ENCODE data around the gene RPL7A. TPM values are rescaled to one million over a fixed set of nuclear protein-coding genes. Genes with fewer than 3 reads are reported as not detected.

RPL7A gene
- total RNA-seq, 2 donors from 2014 or later, result 1,478 to 1,480 TPM

DNA sequence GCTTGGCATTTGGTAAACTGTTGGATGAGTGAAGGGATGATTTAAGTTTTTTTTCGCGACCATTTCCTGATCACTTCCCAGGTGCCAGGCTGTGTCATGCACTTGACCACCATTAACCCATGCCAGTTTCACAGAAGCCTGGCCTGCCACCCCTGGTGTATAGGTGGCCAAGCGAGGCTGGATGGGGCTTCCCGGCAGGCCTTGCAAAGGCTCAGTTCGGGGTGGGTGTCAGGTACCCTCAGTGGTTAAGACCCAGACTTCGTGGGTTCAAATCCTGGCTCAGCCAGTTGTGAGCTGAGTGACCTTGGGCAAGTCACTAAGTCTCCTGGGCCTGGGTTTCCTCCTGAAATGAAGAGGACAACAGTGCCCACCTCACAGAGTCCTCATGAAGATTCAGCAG, 2.4 kb upstream of the RPL7A start:
- 82 to 84% methylated on average over 6 of the region's 6 CpGs for WGBS, 2 donors
- Histone ChIP-seq H3K9me3 (no peaks in the 10 kb centered on the region), H3K4me1 (peaks cover 27% of the 10 kb centered on the region), H3K36me3 (replicated peaks in 1 of 2; ENCODE audit: insufficient read depth in 1 of 2, low read depth in 2 of 2) (peaks cover 9% of the 10 kb centered on the region in 2 donors), H3K27me3 (no peaks in the 10 kb centered on the region), H3K4me3 (no peak overlapping the region), H3K27ac (no peak overlapping the region)
- no peak for DNase-seq
- TF ChIP-seq, protein P1, sequence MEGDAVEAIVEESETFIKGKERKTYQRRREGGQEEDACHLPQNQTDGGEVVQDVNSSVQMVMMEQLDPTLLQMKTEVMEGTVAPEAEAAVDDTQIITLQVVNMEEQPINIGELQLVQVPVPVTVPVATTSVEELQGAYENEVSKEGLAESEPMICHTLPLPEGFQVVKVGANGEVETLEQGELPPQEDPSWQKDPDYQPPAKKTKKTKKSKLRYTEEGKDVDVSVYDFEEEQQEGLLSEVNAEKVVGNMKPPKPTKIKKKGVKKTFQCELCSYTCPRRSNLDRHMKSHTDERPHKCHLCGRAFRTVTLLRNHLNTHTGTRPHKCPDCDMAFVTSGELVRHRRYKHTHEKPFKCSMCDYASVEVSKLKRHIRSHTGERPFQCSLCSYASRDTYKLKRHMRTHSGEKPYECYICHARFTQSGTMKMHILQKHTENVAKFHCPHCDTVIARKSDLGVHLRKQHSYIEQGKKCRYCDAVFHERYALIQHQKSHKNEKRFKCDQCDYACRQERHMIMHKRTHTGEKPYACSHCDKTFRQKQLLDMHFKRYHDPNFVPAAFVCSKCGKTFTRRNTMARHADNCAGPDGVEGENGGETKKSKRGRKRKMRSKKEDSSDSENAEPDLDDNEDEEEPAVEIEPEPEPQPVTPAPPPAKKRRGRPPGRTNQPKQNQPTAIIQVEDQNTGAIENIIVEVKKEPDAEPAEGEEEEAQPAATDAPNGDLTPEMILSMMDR (IDR thresholded peaks at IDR 0.05), result no peak
- intact Hi-C loops (cut with DNase I), result no loop called here
- no peak for ATAC-seq

DNA sequence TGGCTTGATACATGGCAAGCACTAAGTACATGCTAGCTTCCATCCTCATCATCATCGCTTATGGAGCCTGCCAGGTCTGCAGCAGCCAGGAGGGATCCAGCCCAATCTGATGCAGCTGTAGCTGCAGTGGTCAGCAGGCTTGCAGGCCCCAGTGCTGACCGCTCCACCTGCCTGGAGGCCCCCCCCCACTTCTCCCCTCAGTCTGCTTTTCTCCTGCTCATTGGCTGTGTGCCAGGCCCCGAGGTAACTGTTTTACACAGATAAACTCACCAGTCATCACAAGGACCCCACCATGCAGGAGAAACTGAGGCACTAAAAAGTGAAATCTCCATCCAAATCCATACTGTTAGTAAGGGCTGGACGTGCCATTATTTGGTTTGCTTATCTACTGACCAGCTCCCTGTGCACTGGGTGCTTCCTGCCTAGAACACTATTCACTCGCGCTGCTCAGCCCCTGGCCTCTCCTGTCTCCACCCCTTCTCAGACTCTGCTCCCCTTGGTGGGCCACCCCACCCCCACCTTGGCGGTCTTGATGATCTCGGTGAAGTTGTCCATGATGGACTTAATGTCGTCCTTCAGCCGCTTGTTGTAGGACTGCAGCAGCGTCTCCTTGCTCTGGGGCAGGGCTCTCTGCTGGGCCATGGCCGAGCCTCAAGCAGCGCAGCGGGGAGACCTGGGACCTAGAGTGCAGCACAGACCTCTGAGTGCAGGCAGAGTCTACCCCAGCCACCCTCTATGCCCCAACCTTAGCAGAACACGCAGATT, 1.8 kb upstream of the RPL7A start:
- H3K36me3 ChIP-seq (replicated peaks in 1 of 2; ENCODE audit: insufficient read depth in 1 of 2, low read depth in 2 of 2), result peaks cover 9 to 14% of the 10 kb centered on the region in 2 donors
- no peak overlapping the region for H3K27ac ChIP-seq
- intact Hi-C loops (cut with DNase I), result no loop called here

DNA sequence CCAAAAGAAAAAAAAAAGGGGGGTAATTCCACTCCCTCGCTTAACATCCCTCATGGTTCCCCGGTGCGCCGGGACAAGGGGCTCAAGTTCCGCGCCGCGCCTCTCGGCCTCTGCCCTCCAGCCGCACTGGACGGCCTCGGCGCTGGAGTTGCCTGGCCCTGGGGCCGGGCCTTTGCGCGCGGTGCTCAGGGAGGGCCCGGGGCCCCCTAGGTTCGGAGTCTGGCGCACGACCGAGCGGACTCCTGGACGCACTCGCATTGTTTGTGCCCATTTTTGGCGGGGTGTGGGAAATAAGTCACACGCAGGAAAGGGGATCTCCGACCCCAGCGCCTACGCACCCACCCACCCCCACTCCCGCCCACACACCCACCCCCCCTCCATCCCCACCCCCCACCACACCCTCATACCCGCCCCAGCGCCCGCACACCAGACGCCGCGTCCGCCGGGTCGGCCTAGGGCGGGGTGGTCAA, 468 bp upstream of the RPL7A start:
- H3K4me1 ChIP-seq, result peaks cover 27% of the 10 kb centered on the region
- H3K4me3 ChIP-seq, result peak overlapping the region; percentile 97 to 98
- no peaks in the 10 kb centered on the region for H3K9me3 ChIP-seq
- WGBS, 2 donors, result 0 to 2% methylated on average over 9 to 40 of the region's 41 CpGs
- peaks cover 9 to 26% of the 10 kb centered on the region in 2 donors for H3K36me3 ChIP-seq (replicated peaks in 1 of 2; ENCODE audit: insufficient read depth in 1 of 2, low read depth in 2 of 2)
- peak overlapping the region; percentile 87 to 95 (median 94) for H3K27ac ChIP-seq
- no peaks in the 10 kb centered on the region for H3K27me3 ChIP-seq
- peak in 3 of 4 donors; percentile 43 to 44 (median 44) for DNase-seq
- peak; percentile 31 for ATAC-seq
- no peak for TF ChIP-seq POLR2A (IDR thresholded peaks at IDR 0.05)
- TF ChIP-seq, protein P1 (IDR thresholded peaks at IDR 0.05), result no peak
- intact Hi-C loops (cut with DNase I), result no loop called here

More for the DNA sequence above, 1.8 kb upstream of the RPL7A start:
- ATAC-seq, result no peak
- H3K27me3 ChIP-seq, result no peaks in the 10 kb centered on the region
- TF ChIP-seq, protein P1 (IDR thresholded peaks at IDR 0.05), result no peak
- TF ChIP-seq POLR2A (IDR thresholded peaks at IDR 0.05), result no peak
- H3K4me1 ChIP-seq, result peaks cover 27% of the 10 kb centered on the region
- DNase-seq, result no peak
- H3K9me3 ChIP-seq, result no peaks in the 10 kb centered on the region
- no peak overlapping the region for H3K4me3 ChIP-seq
- 51 to 65% methylated on average over 9 to 15 of the region's 15 CpGs for WGBS, 2 donors

DNA sequence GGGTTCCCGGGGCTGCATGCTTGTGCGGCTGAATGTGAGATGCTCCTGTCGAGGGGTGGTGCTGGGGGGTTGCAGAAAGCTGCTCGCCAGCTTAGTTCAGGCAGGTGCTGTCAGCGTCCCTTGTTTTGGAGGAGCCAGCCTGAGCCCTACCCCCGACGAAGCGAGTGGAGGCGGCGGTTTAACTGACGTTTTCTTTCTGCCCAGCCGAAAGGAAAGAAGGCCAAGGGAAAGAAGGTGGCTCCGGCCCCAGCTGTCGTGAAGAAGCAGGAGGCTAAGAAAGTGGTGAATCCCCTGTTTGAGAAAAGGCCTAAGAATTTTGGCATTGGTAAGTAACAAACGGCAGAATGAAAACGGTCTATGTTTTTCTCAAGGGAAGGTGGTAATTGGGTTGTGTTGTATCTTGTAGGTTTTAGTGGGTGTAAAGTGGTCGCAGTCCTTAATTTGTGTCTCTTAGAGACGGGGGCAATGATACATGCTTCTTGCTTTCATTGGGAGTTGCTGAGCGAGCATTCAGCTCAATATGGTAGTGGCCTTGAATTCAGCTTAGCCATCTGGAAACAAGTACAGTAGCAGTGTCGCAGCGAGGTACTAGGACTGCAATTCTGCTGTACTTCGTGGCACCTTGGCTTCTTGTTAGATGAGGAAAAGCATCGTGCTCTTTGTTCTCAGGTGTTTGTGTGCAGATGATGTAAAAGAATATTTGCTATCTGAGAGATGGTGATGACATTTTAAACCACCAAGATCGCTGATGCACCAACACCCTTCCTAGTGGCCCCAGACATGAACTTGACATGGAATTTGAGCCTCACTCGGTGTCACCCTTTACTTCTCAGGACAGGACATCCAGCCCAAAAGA, 928 bp downstream of the RPL7A start:
- Histone ChIP-seq H3K27ac (peak overlapping the region; percentile 87 to 95 (median 94)), H3K9me3 (no peaks in the 10 kb centered on the region), H3K36me3 (replicated peaks in 1 of 2; ENCODE audit: insufficient read depth in 1 of 2, low read depth in 2 of 2) (peaks cover 9 to 26% of the 10 kb centered on the region in 2 donors), H3K4me1 (peaks cover 27% of the 10 kb centered on the region), H3K27me3 (no peaks in the 10 kb centered on the region), H3K4me3 (peak overlapping the region; percentile 97 to 98)
- intact Hi-C loops (cut with DNase I), result no loop called here
- ATAC-seq (no peak), DNase-seq (no peak)
- TF ChIP-seq, protein P1 (IDR thresholded peaks at IDR 0.05), result no peak
- TF ChIP-seq POLR2A (IDR thresholded peaks at IDR 0.05), result no peak
- 8 to 10% methylated on average over 21 to 25 of the region's 25 CpGs for WGBS, 2 donors
